ENCODE data around the gene PWWP2B.

- TF ChIP-seq, protein P1, sequence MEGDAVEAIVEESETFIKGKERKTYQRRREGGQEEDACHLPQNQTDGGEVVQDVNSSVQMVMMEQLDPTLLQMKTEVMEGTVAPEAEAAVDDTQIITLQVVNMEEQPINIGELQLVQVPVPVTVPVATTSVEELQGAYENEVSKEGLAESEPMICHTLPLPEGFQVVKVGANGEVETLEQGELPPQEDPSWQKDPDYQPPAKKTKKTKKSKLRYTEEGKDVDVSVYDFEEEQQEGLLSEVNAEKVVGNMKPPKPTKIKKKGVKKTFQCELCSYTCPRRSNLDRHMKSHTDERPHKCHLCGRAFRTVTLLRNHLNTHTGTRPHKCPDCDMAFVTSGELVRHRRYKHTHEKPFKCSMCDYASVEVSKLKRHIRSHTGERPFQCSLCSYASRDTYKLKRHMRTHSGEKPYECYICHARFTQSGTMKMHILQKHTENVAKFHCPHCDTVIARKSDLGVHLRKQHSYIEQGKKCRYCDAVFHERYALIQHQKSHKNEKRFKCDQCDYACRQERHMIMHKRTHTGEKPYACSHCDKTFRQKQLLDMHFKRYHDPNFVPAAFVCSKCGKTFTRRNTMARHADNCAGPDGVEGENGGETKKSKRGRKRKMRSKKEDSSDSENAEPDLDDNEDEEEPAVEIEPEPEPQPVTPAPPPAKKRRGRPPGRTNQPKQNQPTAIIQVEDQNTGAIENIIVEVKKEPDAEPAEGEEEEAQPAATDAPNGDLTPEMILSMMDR (IDR thresholded peaks at IDR 0.05; ENCODE audit: control extremely low read depth in 1 of 3, insufficient read depth in 1 of 3, low read depth in 1 of 3, low read length in 3 of 3): no peak
- TF ChIP-seq HDAC2 (IDR thresholded peaks at IDR 0.05; ENCODE audit: borderline replicate concordance in 1 of 2, low read depth in 2 of 2, low read length in 2 of 2): no peak
- TF ChIP-seq POLR2AphosphoS5 (IDR thresholded peaks at IDR 0.05; ENCODE audit: low read depth, low read length): no peak
- TF ChIP-seq POLR2A (IDR thresholded peaks at IDR 0.05; ENCODE audit: control extremely low read depth in 1 of 2, low read depth in 2 of 2, low read length in 2 of 2): no peak
- TF ChIP-seq TAF1 (IDR thresholded peaks at IDR 0.05; ENCODE audit: low read depth, low read length): no peak
- no peak for TF ChIP-seq JUN (IDR thresholded peaks at IDR 0.05; ENCODE audit: low read depth, low read length)
- TF ChIP-seq EZH2 (IDR thresholded peaks at IDR 0.05; ENCODE audit: low read depth, low read length, severe bottlenecking): no peak
- no peak for TF ChIP-seq SP1 (IDR thresholded peaks at IDR 0.05; ENCODE audit: low read depth, low read length)
- TF ChIP-seq RAD21 (IDR thresholded peaks at IDR 0.05 in 1 of 2, conservative IDR thresholded peaks at IDR 0.05 in 1 of 2; ENCODE audit: low read depth in 2 of 2, low read length in 2 of 2): no peak
- no peak for TF ChIP-seq PHF8 (conservative IDR thresholded peaks at IDR 0.05; ENCODE audit: low read depth, low read length)
Observed at GRCh38 chr10:132356621-132357195, 40.3 kb upstream of the PWWP2B start.

Measured in H1 (cell line).